NCI-H748 (cell line): ENCODE results near the gene RALGAPB.

ENCODE experiments used
- DNase-seq: peaks from one replicate; lab custom pipeline; 2025; ENCODE audit not compliant: unreplicated experiment; lab: John Stamatoyannopoulos, UW

Gene RALGAPB

GRCh38 chr20:38543014-38543906 lies 70.6 kb downstream of the RALGAPB start:
- DNase-seq = no peak

- no peak for DNase-seq
Observed at GRCh38 chr20:38545771-38546170, 73.1 kb downstream of the RALGAPB start.

GRCh38 chr20:38547288-38548085 lies 74.8 kb downstream of the RALGAPB start:
- DNase-seq = no peak

- no peak for DNase-seq
Observed at GRCh38 chr20:38548356-38549083, 75.9 kb downstream of the RALGAPB start.

GRCh38 chr20:38550274-38550673 lies 77.6 kb downstream of the RALGAPB start:
- DNase-seq = no peak

GRCh38 chr20:38551056-38551626 lies 78.5 kb downstream of the RALGAPB start:
- no peak for DNase-seq

- no peak for DNase-seq
Observed at GRCh38 chr20:38554986-38555385, 82.3 kb downstream of the RALGAPB start.

- DNase-seq = no peak
Observed at GRCh38 chr20:38555395-38555794, 82.8 kb downstream of the RALGAPB start.

GRCh38 chr20:38557174-38557573 lies 84.5 kb downstream of the RALGAPB start:
- DNase-seq = no peak

GRCh38 chr20:38558596-38559360 lies 86.1 kb downstream of the RALGAPB start:
- DNase-seq = no peak

GRCh38 chr20:38559764-38560163 lies 87.1 kb downstream of the RALGAPB start:
- DNase-seq = no peak

- DNase-seq = no peak
Observed at GRCh38 chr20:38563802-38564431, 91.3 kb downstream of the RALGAPB start.

GRCh38 chr20:38564680-38565079 lies 92.0 kb downstream of the RALGAPB start:
- DNase-seq = no peak

- DNase-seq = no peak
Observed at GRCh38 chr20:38566036-38566598, 93.5 kb downstream of the RALGAPB start.

GRCh38 chr20:38569747-38570525 lies 97.3 kb downstream of the RALGAPB start:
- DNase-seq = no peak

- no peak for DNase-seq
Observed at GRCh38 chr20:38573413-38573812, 100.8 kb downstream of the RALGAPB start.

- DNase-seq = no peak
Observed at GRCh38 chr20:38579219-38579910, 106.7 kb downstream of the RALGAPB start.

- no peak for DNase-seq
Observed at GRCh38 chr20:38579921-38580320, 107.3 kb downstream of the RALGAPB start.
